ENCODE data around the gene KANK2.

DNA sequence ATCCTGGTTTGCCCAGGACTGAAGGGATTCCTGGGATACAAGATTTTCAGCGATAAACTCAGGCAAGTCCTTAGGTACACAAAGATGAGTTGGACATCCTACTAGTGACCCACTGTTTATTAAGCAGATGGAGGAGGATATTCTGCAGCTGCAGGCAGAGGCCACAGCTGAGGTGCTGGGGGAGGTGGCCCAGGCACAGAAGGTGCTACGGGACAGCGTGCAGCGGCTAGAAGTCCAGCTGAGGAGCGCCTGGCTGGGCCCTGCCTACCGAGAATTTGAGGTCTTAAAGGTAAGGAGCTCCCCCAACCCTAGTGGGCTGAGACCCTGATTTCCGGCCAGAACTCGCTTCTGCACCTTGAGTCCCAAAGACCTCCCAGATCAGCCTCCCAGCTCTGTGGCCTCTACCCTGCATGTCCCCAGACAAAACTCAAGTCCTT is 42.7 kb upstream of the KANK2 start:
- TF ChIP-seq, protein P1, sequence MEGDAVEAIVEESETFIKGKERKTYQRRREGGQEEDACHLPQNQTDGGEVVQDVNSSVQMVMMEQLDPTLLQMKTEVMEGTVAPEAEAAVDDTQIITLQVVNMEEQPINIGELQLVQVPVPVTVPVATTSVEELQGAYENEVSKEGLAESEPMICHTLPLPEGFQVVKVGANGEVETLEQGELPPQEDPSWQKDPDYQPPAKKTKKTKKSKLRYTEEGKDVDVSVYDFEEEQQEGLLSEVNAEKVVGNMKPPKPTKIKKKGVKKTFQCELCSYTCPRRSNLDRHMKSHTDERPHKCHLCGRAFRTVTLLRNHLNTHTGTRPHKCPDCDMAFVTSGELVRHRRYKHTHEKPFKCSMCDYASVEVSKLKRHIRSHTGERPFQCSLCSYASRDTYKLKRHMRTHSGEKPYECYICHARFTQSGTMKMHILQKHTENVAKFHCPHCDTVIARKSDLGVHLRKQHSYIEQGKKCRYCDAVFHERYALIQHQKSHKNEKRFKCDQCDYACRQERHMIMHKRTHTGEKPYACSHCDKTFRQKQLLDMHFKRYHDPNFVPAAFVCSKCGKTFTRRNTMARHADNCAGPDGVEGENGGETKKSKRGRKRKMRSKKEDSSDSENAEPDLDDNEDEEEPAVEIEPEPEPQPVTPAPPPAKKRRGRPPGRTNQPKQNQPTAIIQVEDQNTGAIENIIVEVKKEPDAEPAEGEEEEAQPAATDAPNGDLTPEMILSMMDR (IDR thresholded peaks at IDR 0.05; ENCODE audit: low read length), result no peak
- TF ChIP-seq EZH2 (IDR thresholded peaks at IDR 0.05; ENCODE audit: borderline replicate concordance, low read length), result no peak

Measured in OCI-LY1 (cell line).